ENCODE measurements around the gene MYCBP2.
"Not testable (repeated sequence)": the region's sequence is repeated elsewhere in the genome, so short reads cannot be mapped to it uniquely, and the experiment has no call there.

DNA sequence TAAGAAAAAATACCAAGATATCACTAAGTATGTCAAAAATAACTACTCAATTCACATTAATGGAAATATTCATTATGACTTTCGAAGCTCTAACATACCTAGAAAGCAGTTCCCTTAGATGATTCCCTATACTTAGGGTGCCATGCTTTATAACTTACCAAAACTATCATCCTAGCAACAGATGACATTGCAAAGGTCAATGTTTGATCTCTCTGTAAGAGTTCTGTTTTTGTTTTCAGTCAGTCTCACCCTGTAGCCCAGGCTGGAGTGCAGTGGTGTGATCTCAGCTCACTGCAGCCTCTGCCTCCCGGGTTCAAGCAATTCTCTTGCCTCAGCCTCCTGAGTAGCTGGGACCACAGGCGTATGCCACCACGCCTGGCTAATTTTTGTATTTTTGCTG is 318.6 kb downstream of the MYCBP2 start:
- TF ChIP-seq, protein P1, sequence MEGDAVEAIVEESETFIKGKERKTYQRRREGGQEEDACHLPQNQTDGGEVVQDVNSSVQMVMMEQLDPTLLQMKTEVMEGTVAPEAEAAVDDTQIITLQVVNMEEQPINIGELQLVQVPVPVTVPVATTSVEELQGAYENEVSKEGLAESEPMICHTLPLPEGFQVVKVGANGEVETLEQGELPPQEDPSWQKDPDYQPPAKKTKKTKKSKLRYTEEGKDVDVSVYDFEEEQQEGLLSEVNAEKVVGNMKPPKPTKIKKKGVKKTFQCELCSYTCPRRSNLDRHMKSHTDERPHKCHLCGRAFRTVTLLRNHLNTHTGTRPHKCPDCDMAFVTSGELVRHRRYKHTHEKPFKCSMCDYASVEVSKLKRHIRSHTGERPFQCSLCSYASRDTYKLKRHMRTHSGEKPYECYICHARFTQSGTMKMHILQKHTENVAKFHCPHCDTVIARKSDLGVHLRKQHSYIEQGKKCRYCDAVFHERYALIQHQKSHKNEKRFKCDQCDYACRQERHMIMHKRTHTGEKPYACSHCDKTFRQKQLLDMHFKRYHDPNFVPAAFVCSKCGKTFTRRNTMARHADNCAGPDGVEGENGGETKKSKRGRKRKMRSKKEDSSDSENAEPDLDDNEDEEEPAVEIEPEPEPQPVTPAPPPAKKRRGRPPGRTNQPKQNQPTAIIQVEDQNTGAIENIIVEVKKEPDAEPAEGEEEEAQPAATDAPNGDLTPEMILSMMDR (IDR thresholded peaks at IDR 0.05), result not testable (repeated sequence)
- not testable (repeated sequence) for TF ChIP-seq POLR2A (IDR thresholded peaks at IDR 0.05)
